Ishikawa (cell line): ENCODE data around the gene PLA2G4A.

Experiments used
- CEBPB ChIP-seq: IDR thresholded peaks from 2 replicates; pipeline ENCODE4 v1.6.1; 2012
- CREB1 ChIP-seq: IDR thresholded peaks from 2 replicates; pipeline ENCODE4 v1.6.1; 2012; ENCODE audit warnings: low read depth
- EGR1 ChIP-seq: IDR thresholded peaks from 2 replicates; pipeline ENCODE4 v1.6.1; 2012
- EP300 ChIP-seq: IDR thresholded peaks from 2 replicates; pipeline ENCODE4 v1.6.1; 2012; ENCODE audit warnings: borderline replicate concordance
- FOXM1 ChIP-seq: IDR thresholded peaks from 2 replicates; pipeline ENCODE4 v1.6.1; 2012; ENCODE audit warnings: low read depth, borderline replicate concordance
- NFIC ChIP-seq: IDR thresholded peaks from 2 replicates; pipeline ENCODE4 v1.6.1; 2012
- RAD21 ChIP-seq: IDR thresholded peaks from 2 replicates; pipeline ENCODE4 v1.6.1; 2012; ENCODE audit warnings: low read depth
- TAF1 ChIP-seq: IDR thresholded peaks from 2 replicates; pipeline ENCODE4 v1.6.1; 2012; ENCODE audit warnings: low read depth, mild to moderate bottlenecking
- TCF12 ChIP-seq: IDR thresholded peaks from 2 replicates; pipeline ENCODE4 v1.6.1; 2012; ENCODE audit warnings: low read depth
- TEAD4 ChIP-seq: IDR thresholded peaks from 2 replicates; pipeline ENCODE4 v1.6.1; 2012
- YY1 ChIP-seq: IDR thresholded peaks from 2 replicates; pipeline ENCODE4 v1.6.1; 2012; ENCODE audit warnings: low read depth
- ZBTB7A ChIP-seq: IDR thresholded peaks from 2 replicates; pipeline ENCODE4 v1.6.1; 2012; ENCODE audit warnings: low read depth
- TF ChIP-seq, protein P1 (sequence below): IDR thresholded peaks from 2 replicates; pipeline ENCODE4 v1.6.1; 2012; ENCODE audit warnings: low read depth, mild to moderate bottlenecking
- TF ChIP-seq, protein P2 (sequence below): IDR thresholded peaks from 2 replicates; pipeline ENCODE4 v1.6.1; 2012
- TF ChIP-seq, protein P3 (sequence below): IDR thresholded peaks from 2 replicates; pipeline ENCODE4 v1.6.1; 2012

The PLA2G4A gene

DNA sequence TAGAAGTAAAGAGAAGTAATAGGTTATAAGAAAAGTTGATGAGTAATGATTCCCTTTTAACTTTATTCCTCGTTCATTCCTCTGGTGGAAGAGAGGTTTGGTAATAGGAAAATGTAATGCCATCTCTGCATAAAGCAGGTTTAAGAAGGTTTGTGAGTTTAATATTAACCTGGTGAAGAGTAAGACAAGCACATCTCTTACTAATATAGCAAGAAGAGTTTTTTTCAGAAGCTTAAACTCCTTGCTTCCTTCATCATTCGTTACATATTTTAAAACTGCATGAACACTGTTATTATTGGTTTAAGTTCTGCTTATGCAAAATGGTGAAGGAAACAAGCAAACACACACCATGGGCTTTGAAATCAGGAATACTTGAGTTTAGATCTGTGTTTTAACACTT is 9.2 kb upstream of the PLA2G4A start:
- no peak for TF ChIP-seq TAF1
- no peak for TF ChIP-seq EP300
- TF ChIP-seq TCF12: no peak
- no peak for TF ChIP-seq YY1
- TF ChIP-seq, protein P1, sequence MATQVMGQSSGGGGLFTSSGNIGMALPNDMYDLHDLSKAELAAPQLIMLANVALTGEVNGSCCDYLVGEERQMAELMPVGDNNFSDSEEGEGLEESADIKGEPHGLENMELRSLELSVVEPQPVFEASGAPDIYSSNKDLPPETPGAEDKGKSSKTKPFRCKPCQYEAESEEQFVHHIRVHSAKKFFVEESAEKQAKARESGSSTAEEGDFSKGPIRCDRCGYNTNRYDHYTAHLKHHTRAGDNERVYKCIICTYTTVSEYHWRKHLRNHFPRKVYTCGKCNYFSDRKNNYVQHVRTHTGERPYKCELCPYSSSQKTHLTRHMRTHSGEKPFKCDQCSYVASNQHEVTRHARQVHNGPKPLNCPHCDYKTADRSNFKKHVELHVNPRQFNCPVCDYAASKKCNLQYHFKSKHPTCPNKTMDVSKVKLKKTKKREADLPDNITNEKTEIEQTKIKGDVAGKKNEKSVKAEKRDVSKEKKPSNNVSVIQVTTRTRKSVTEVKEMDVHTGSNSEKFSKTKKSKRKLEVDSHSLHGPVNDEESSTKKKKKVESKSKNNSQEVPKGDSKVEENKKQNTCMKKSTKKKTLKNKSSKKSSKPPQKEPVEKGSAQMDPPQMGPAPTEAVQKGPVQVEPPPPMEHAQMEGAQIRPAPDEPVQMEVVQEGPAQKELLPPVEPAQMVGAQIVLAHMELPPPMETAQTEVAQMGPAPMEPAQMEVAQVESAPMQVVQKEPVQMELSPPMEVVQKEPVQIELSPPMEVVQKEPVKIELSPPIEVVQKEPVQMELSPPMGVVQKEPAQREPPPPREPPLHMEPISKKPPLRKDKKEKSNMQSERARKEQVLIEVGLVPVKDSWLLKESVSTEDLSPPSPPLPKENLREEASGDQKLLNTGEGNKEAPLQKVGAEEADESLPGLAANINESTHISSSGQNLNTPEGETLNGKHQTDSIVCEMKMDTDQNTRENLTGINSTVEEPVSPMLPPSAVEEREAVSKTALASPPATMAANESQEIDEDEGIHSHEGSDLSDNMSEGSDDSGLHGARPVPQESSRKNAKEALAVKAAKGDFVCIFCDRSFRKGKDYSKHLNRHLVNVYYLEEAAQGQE: no peak
- TF ChIP-seq, protein P2, sequence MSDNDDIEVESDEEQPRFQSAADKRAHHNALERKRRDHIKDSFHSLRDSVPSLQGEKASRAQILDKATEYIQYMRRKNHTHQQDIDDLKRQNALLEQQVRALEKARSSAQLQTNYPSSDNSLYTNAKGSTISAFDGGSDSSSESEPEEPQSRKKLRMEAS: no peak
- TF ChIP-seq CREB1: no peak
- no peak for TF ChIP-seq RAD21
- no peak for TF ChIP-seq CEBPB
- no peak for TF ChIP-seq EGR1
- TF ChIP-seq ZBTB7A: no peak
- TF ChIP-seq, protein P3, sequence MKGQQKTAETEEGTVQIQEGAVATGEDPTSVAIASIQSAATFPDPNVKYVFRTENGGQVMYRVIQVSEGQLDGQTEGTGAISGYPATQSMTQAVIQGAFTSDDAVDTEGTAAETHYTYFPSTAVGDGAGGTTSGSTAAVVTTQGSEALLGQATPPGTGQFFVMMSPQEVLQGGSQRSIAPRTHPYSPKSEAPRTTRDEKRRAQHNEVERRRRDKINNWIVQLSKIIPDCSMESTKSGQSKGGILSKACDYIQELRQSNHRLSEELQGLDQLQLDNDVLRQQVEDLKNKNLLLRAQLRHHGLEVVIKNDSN: no peak
- TF ChIP-seq TEAD4: no peak
- no peak for TF ChIP-seq FOXM1
- no peak for TF ChIP-seq NFIC

DNA sequence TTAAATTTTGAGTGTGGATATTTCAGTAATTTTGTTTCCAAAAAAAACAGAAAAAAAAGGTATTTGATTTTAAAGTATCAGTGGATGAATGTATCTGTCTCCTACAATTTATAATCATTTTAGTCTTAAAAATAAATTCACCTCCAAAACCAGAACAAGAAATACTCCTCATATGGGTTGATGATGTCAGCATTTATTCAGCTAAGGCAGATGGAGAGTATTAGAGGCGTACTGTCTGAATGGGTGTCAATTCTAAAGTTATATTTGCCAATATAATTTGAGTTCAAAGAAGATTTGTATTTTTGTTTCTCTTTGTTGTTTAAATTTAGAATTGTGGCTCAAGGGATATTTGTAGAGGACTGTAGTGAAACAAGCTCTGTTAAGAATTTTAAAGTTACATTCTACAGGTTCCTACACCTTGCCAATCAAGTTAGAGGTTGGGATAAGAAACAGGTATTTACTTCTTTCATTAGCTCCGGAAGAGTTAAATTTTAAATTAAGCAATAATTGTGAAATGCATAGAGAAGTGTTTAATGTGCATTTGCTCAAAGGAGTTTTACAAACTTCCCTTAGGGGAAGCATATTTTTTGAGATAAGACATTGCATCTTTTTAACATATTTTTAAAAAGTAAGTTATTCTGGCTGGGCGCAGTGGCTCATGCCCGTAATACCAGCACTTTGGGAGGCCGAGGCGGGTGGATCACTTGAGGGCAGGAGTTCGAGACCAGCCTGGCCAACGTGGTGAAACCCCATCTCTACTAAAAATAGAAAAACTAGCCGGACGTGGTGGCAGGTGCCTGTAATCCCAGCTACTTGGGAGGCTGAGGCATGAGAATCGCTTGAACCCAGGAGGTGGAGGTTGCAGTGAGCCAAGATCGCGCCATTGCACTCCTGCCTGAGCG is 1.2 kb downstream of the PLA2G4A start:
- TF ChIP-seq, protein P2: no peak
- TF ChIP-seq EP300: no peak
- no peak for TF ChIP-seq CEBPB
- no peak for TF ChIP-seq ZBTB7A
- no peak for TF ChIP-seq TCF12

DNA sequence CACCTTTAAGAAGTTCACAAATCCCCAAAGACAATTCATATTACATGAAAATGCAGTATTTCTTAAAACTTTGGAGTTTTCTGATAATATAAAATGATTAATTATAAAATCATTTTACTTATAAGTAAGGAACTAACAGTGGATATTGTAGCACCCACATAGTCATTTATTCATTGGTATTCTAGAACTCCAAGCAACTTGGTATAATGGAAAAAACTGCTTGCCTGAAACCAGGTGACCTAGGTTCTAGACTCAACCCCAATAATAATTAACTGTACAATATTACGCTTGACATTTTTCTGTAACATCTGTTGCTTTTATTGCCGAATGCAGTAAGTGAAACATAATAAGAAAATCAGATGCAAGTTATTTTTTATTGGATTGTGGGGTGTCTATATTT is 2.4 kb downstream of the PLA2G4A start:
- TF ChIP-seq TCF12: no peak
- TF ChIP-seq ZBTB7A: no peak
- TF ChIP-seq, protein P3: no peak
- TF ChIP-seq, protein P2: no peak
- TF ChIP-seq, protein P1: no peak
- no peak for TF ChIP-seq EGR1
- no peak for TF ChIP-seq TAF1
- TF ChIP-seq RAD21: no peak
- no peak for TF ChIP-seq YY1
- no peak for TF ChIP-seq FOXM1
- no peak for TF ChIP-seq TEAD4
- TF ChIP-seq CEBPB: no peak
- TF ChIP-seq CREB1: no peak
- TF ChIP-seq EP300: no peak
- TF ChIP-seq NFIC: no peak

DNA sequence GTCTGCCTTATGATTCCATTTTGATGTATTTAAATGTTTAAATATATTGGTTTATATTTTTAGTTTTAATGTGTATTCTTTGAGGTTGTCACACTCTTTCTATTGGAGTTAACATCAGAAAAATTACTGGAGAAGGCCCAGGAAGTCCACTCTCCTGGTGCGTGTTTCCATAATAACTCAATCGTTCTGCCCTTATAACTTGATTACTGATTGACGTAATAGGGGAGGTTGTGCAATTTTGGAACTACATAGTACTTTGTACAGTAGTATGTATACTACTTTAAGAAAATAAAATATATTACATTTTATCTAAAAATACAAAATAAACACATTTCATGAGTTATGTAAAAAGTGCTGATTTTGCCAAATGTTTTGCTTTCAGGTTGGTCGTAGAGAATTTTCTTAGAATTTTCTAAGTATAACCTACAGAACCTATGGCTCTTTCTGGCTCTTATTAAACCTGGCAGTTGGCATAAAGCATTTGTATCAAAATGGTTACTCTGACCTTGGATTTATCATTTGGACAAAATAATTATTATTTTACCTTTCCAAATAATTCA is 5.7 kb downstream of the PLA2G4A start:
- TF ChIP-seq TAF1 (no peak), CEBPB (no peak), TCF12 (no peak), RAD21 (no peak), CREB1 (no peak), ZBTB7A (no peak), FOXM1 (no peak), TEAD4 (no peak), YY1 (no peak), EP300 (no peak), EGR1 (no peak), NFIC (no peak)
- TF ChIP-seq, protein P2: no peak
- TF ChIP-seq, protein P1: no peak
- TF ChIP-seq, protein P3: no peak
